ENCODE data around the gene ITGB5. TPM values are rescaled to one million over a fixed set of nuclear protein-coding genes. Genes with fewer than 3 reads are reported as not detected.

ITGB5 gene
- total RNA-seq, 1 experiment from 2014 or later = 339 TPM

GRCh38 chr3:124841517-124841916, 45.6 kb downstream of the ITGB5 start (continued):
- TF ChIP-seq USF1 (CRISPR knock-in tag; IDR thresholded peaks at IDR 0.05) (no peak), ZMAT4 (CRISPR knock-in tag; IDR thresholded peaks at IDR 0.05) (no peak)

- Mint-ChIP-seq H3K4me1 (peaks cover 33% of the 10 kb centered on the region), H3K27me3 (ENCODE audit: low read depth) (no peaks in the 10 kb centered on the region), H3K4me3 (no peak overlapping the region), H3K36me3 (peaks cover 64% of the 10 kb centered on the region), H3K9me3 (no peaks in the 10 kb centered on the region), H3K27ac (peak overlapping the region; percentile 91)
- TF ChIP-seq GABPB1 (CRISPR knock-in tag; IDR thresholded peaks at IDR 0.05) (no peak), RORB (CRISPR knock-in tag; IDR thresholded peaks at IDR 0.05) (no peak), MLX (CRISPR knock-in tag; IDR thresholded peaks at IDR 0.05) (no peak), MAX (CRISPR knock-in tag; IDR thresholded peaks at IDR 0.05) (no peak), SMAD4 (CRISPR knock-in tag; IDR thresholded peaks at IDR 0.05) (no peak), ZSCAN18 (CRISPR knock-in tag; IDR thresholded peaks at IDR 0.05) (no peak), EMX1 (CRISPR knock-in tag; IDR thresholded peaks at IDR 0.05) (no peak), KAT7 (CRISPR knock-in tag; IDR thresholded peaks at IDR 0.05; ENCODE audit: borderline replicate concordance) (no peak), ZNF423 (CRISPR knock-in tag; IDR thresholded peaks at IDR 0.05) (no peak), ZBTB21 (CRISPR knock-in tag; IDR thresholded peaks at IDR 0.05; ENCODE audit: borderline replicate concordance) (no peak)
- ATAC-seq = no peak
- ChIA-PET CTCF (no interaction called here), POLR2A (no interaction called here)
- DNase-seq (ENCODE audit: low spot score) = no peak
Observed at GRCh38 chr3:124840331-124840730, 46.8 kb downstream of the ITGB5 start.

GRCh38 chr3:124839896-124840295, 47.3 kb downstream of the ITGB5 start:
- Mint-ChIP-seq H3K4me3 (no peak overlapping the region), H3K4me1 (peaks cover 37% of the 10 kb centered on the region), H3K27me3 (ENCODE audit: low read depth) (no peaks in the 10 kb centered on the region), H3K27ac (peak overlapping the region; percentile 91), H3K36me3 (peaks cover 62% of the 10 kb centered on the region), H3K9me3 (no peaks in the 10 kb centered on the region)
- ChIA-PET CTCF (no interaction called here), POLR2A (no interaction called here)
- DNase-seq (ENCODE audit: low spot score) = no peak
- ATAC-seq = no peak
- no peak for TF ChIP-seq JUN (CRISPR knock-in tag; IDR thresholded peaks at IDR 0.05)
- no peak for TF ChIP-seq AFF4 (CRISPR knock-in tag; IDR thresholded peaks at IDR 0.05; ENCODE audit: borderline replicate concordance)
- TF ChIP-seq PRRX2 (CRISPR knock-in tag; IDR thresholded peaks at IDR 0.05) = no peak
- no peak for TF ChIP-seq ZNF532 (CRISPR knock-in tag; IDR thresholded peaks at IDR 0.05; ENCODE audit: borderline replicate concordance)
- no peak for TF ChIP-seq ZBTB43 (CRISPR knock-in tag; IDR thresholded peaks at IDR 0.05)
- TF ChIP-seq NFE2L1 (CRISPR knock-in tag; IDR thresholded peaks at IDR 0.05) = no peak
- TF ChIP-seq HMGA2 (CRISPR knock-in tag; IDR thresholded peaks at IDR 0.05) = no peak

All from WTC11 (cell line).